ENCODE results near the gene RCAN2. TPM values are rescaled to one million over a fixed set of nuclear protein-coding genes. Genes with fewer than 3 reads are reported as not detected.

Gene RCAN2
- total and polyA plus RNA-seq, 9 of the 15 experiments (the other 6 are each of a cell fraction or from before 2014, with no cell fraction given): 0.04 TPM; not detected in 8

GRCh38 chr6:46490425-46491200 is 636 bp downstream of the RCAN2 start:
- WGBS (ENCODE audit: insufficient coverage, low coverage, missing lambda C conversion rate): 15% methylated on average over 24 of the region's 56 CpGs
- peak; percentile 51 for ATAC-seq

More at GRCh38 chr6:46490425-46491200, 636 bp downstream of the RCAN2 start:
- POLR2A ChIA-PET: no interaction called here
- FAIRE-seq (no peak), DNase-seq (ENCODE audit: extremely low read depth in 1 of 4, low spot score in 3 of 4) (peak in 3 of 4 experiments; percentile 26 to 36 (median 35))
- in situ Hi-C loops (cut with MboI): no loop called here
- Histone ChIP-seq H3K4me3 (no peak overlapping the region), H3K36me3 (ENCODE audit: control insufficient read depth, insufficient read depth, low read length) (no peaks in the 10 kb centered on the region), H3K79me2 (ENCODE audit: control insufficient read depth, insufficient read depth, low read length) (no peaks in the 10 kb centered on the region), H3K4me1 (replicated peaks in 1 of 2; ENCODE audit: control insufficient read depth in 2 of 2, insufficient read depth in 2 of 2, low read length in 2 of 2) (peaks cover 0 to 10% of the 10 kb centered on the region in 2 experiments; a peak in 2 of 5 replicates), H3K9ac (ENCODE audit: insufficient read depth in 1 of 2, low read depth in 2 of 2, low read length in 2 of 2) (no peak overlapping the region), H3K9me1 (ENCODE audit: control insufficient read depth, insufficient read depth, low read length) (no peaks in the 10 kb centered on the region), H3K27me3 (ENCODE audit: control insufficient read depth in 2 of 2, insufficient read depth in 2 of 2, low read length in 2 of 2) (peaks cover 0 to 17% of the 10 kb centered on the region in 2 experiments; a peak in 3 of 5 replicates), H3K27ac (ENCODE audit: extremely low read depth, low read depth, low read length) (no peak overlapping the region), H4K20me1 (replicated peaks; ENCODE audit: control insufficient read depth, insufficient read depth, low read length) (no peaks in the 10 kb centered on the region), H3K4me2 (ENCODE audit: insufficient read depth, low read length) (no peak overlapping the region), H3K9me3 (replicated peaks; ENCODE audit: control insufficient read depth, insufficient read depth, low read depth, low read length) (no peaks in the 10 kb centered on the region), H2AFZ (ENCODE audit: low read depth, low read length) (no peak overlapping the region)
- no TSS peak for BruUV-seq (replicated peaks)
- CTCF ChIA-PET (ENCODE audit: low intra/inter-chr PET ratio): no interaction called here
- intact Hi-C loops (cut with micrococcal nuclease): loop anchor here (5.0 kb wide), 1 partner anchor 73 kb away; no protein-coding TSS in a partner anchor
- TF ChIP-seq ZBTB7A (IDR thresholded peaks at IDR 0.05; ENCODE audit: borderline replicate concordance, control insufficient read depth, low read depth, low read length) (peak; percentile 64; the same call in 1 of the 2 replicates), TAF15 (IDR thresholded peaks at IDR 0.05; ENCODE audit: low read depth, low read length) (no peak)
- TF ChIP-seq, protein P1, sequence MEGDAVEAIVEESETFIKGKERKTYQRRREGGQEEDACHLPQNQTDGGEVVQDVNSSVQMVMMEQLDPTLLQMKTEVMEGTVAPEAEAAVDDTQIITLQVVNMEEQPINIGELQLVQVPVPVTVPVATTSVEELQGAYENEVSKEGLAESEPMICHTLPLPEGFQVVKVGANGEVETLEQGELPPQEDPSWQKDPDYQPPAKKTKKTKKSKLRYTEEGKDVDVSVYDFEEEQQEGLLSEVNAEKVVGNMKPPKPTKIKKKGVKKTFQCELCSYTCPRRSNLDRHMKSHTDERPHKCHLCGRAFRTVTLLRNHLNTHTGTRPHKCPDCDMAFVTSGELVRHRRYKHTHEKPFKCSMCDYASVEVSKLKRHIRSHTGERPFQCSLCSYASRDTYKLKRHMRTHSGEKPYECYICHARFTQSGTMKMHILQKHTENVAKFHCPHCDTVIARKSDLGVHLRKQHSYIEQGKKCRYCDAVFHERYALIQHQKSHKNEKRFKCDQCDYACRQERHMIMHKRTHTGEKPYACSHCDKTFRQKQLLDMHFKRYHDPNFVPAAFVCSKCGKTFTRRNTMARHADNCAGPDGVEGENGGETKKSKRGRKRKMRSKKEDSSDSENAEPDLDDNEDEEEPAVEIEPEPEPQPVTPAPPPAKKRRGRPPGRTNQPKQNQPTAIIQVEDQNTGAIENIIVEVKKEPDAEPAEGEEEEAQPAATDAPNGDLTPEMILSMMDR (IDR thresholded peaks at IDR 0.05 in 2 of 3, conservative IDR thresholded peaks at IDR 0.05 in 1 of 3; ENCODE audit: insufficient read depth in 2 of 3, low read depth in 1 of 3, low read length in 3 of 3): 0 out of 6 replicates have a peak, but pooled peaks of 1 of the 3 experiments have one; percentile 10

All from K562 (cell line).